ENCODE measurements around the gene MPIG6B.

MPIG6B gene

GRCh38 chr6:31711233-31711632 is 11.9 kb upstream of the MPIG6B start:
- Histone ChIP-seq H3K79me2 (ENCODE audit: low read length) (no peaks in the 10 kb centered on the region), H3K9me3 (replicated peaks; ENCODE audit: insufficient read depth, low read length) (no peaks in the 10 kb centered on the region), H3F3A (ENCODE audit: insufficient read depth, low read length) (no peaks in the 10 kb centered on the region), H3K4me3 (ENCODE audit: low read length) (no peak overlapping the region), H3K9me2 (replicated peaks; ENCODE audit: insufficient read depth, low read length) (no peaks in the 10 kb centered on the region), H2AFZ (ENCODE audit: low read length) (no peak overlapping the region), H4K20me1 (ENCODE audit: insufficient read depth, low read length) (no peaks in the 10 kb centered on the region), H3K4me1 (ENCODE audit: low read length) (0 out of 2 replicates have a peak, but pooled peaks cover 5% of the 10 kb centered on the region), H3K9ac (ENCODE audit: low read length) (no peak overlapping the region), H3K27me3 (replicated peaks; ENCODE audit: insufficient read depth, low read length) (no peaks in the 10 kb centered on the region), H3K4me2 (ENCODE audit: low read depth, low read length) (no peak overlapping the region), H3K27ac (ENCODE audit: low read length) (no peak overlapping the region), H3K36me3 (replicated peaks; ENCODE audit: insufficient read depth, low read length) (no peaks in the 10 kb centered on the region)
- TF ChIP-seq EZH2phosphoT487 (IDR thresholded peaks at IDR 0.05; ENCODE audit: low read length) (no peak), CTCF (IDR thresholded peaks at IDR 0.05; ENCODE audit: low read length) (no peak), EZH2 (optimal IDR thresholded peaks at IDR 0.05; ENCODE audit: low read depth, low read length) (no peak)
- no peak for DNase-seq

- Histone ChIP-seq H3K4me3 (ENCODE audit: low read length) (no peak overlapping the region), H3K4me2 (ENCODE audit: low read depth, low read length) (no peak overlapping the region), H3K9ac (ENCODE audit: low read length) (no peak overlapping the region), H3K36me3 (replicated peaks; ENCODE audit: insufficient read depth, low read length) (no peaks in the 10 kb centered on the region), H3K79me2 (ENCODE audit: low read length) (no peaks in the 10 kb centered on the region), H3K9me3 (replicated peaks; ENCODE audit: insufficient read depth, low read length) (no peaks in the 10 kb centered on the region), H3K27me3 (replicated peaks; ENCODE audit: insufficient read depth, low read length) (no peaks in the 10 kb centered on the region), H4K20me1 (ENCODE audit: insufficient read depth, low read length) (no peaks in the 10 kb centered on the region), H3K4me1 (ENCODE audit: low read length) (0 out of 2 replicates have a peak, but pooled peaks cover 5% of the 10 kb centered on the region), H3K9me2 (replicated peaks; ENCODE audit: insufficient read depth, low read length) (no peaks in the 10 kb centered on the region), H3F3A (ENCODE audit: insufficient read depth, low read length) (no peaks in the 10 kb centered on the region), H3K27ac (ENCODE audit: low read length) (no peak overlapping the region), H2AFZ (ENCODE audit: low read length) (no peak overlapping the region)
- no peak for TF ChIP-seq EZH2phosphoT487 (IDR thresholded peaks at IDR 0.05; ENCODE audit: low read length)
- peak; percentile 35 for TF ChIP-seq CTCF (IDR thresholded peaks at IDR 0.05; ENCODE audit: low read length)
- no peak for TF ChIP-seq EZH2 (optimal IDR thresholded peaks at IDR 0.05; ENCODE audit: low read depth, low read length)
- no peak for DNase-seq
These were observed 10.9 kb upstream of the MPIG6B start for GRCh38 chr6:31712296-31712695.

GRCh38 chr6:31713465-31713864 is 9.7 kb upstream of the MPIG6B start:
- Histone ChIP-seq H2AFZ (ENCODE audit: low read length) (no peak overlapping the region), H3K79me2 (ENCODE audit: low read length) (no peaks in the 10 kb centered on the region), H4K20me1 (ENCODE audit: insufficient read depth, low read length) (no peaks in the 10 kb centered on the region), H3K9me3 (replicated peaks; ENCODE audit: insufficient read depth, low read length) (no peaks in the 10 kb centered on the region), H3K27ac (ENCODE audit: low read length) (no peak overlapping the region), H3K36me3 (replicated peaks; ENCODE audit: insufficient read depth, low read length) (no peaks in the 10 kb centered on the region), H3K4me1 (ENCODE audit: low read length) (0 out of 2 replicates have a peak, but pooled peaks cover 5% of the 10 kb centered on the region), H3K9ac (ENCODE audit: low read length) (no peak overlapping the region), H3K9me2 (replicated peaks; ENCODE audit: insufficient read depth, low read length) (no peaks in the 10 kb centered on the region), H3K27me3 (replicated peaks; ENCODE audit: insufficient read depth, low read length) (no peaks in the 10 kb centered on the region), H3K4me3 (ENCODE audit: low read length) (no peak overlapping the region), H3K4me2 (ENCODE audit: low read depth, low read length) (no peak overlapping the region), H3F3A (ENCODE audit: insufficient read depth, low read length) (no peaks in the 10 kb centered on the region)
- TF ChIP-seq EZH2phosphoT487 (IDR thresholded peaks at IDR 0.05; ENCODE audit: low read length) (no peak), EZH2 (optimal IDR thresholded peaks at IDR 0.05; ENCODE audit: low read depth, low read length) (no peak), CTCF (IDR thresholded peaks at IDR 0.05; ENCODE audit: low read length) (no peak)
- no peak for DNase-seq

Measured in MM.1S (cell line).